Gastroesophageal sphincter (tissue), 3 donors: ENCODE measurements around the gene WDR12.

Experiments
- CTCF ChIP-seq, 4 experiments: fragments of 200-600 bp in 2 of 4; fragments of 450-650 bp in 2 of 4; sonication (generic) in 1 of 4; IDR thresholded peaks; one replicate each; pipeline ENCODE4 v1.5.1; 2017 to 2019; ENCODE audit warnings: antibody characterized with exemption in 4 of 4, mild to moderate bottlenecking in 2 of 4, moderate library complexity in 2 of 4
- EP300 ChIP-seq: sonication (generic); formaldehyde crosslinking; IDR thresholded peaks from one replicate; pipeline ENCODE4 v1.6.1; 2017; ENCODE audit warnings: antibody characterized with exemption, mild to moderate bottlenecking
- POLR2A ChIP-seq, 2 donors: fragments of 450-650 bp; IDR thresholded peaks; one replicate each; pipeline ENCODE4 v1.6.1; 2017; ENCODE audit warnings: antibody characterized with exemption in 2 of 2, mild to moderate bottlenecking in 2 of 2, moderate library complexity in 1 of 2
- POLR2AphosphoS5 ChIP-seq: sonication (generic); formaldehyde crosslinking; IDR thresholded peaks from one replicate; pipeline ENCODE4 v1.6.1; 2017; ENCODE audit warnings: antibody characterized with exemption

- TF ChIP-seq CTCF (IDR thresholded peaks at IDR 0.05): no peak
- TF ChIP-seq POLR2AphosphoS5: no peak
- no peak for TF ChIP-seq POLR2A (IDR thresholded peaks at IDR 0.05)
- TF ChIP-seq EP300: no peak
These were observed 33.8 kb downstream of the WDR12 start for GRCh38 chr2:202877699-202878098.
